ENCODE data around the gene NINL.
"Not testable (repeated sequence)": the region's sequence is repeated elsewhere in the genome, so short reads cannot be mapped to it uniquely, and the experiment has no call there.

The NINL gene

DNA sequence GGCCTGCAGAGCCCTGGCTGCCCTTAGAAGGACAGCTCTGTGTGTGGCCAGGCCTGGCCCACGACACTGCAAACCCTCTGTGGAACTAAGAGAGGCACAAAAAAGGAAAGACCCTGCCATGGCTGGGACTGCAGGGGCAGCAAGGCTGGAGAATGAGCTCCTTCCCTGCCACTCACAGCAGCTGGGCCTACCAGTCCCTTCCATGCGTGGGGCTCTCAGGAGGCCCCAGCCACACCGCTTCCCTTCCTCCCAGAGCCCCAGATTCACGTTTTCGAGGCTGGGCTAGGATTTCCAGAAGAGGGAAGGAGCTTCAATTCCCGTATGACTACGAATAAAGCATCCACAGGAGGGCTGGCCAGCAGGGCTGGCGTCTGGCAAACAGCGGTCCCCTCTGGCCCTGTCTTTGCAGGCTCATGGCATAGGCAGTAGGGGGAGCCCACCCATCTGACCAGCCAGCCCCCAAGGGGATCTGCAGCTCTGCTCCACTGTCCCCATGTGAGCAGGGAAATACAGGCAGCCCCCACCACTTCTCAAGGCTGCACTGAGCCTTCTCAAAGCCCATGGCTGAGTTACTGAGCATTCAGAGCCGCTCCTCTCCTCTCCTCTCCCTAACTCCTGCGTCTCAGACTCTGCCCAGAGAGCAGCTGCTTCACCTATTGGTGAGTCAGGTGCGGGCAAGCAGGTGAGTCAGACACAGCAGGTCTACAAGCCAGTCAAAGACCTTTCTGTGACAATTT lies 53.1 kb downstream of the NINL start:
- DNase-seq = no peak

DNA sequence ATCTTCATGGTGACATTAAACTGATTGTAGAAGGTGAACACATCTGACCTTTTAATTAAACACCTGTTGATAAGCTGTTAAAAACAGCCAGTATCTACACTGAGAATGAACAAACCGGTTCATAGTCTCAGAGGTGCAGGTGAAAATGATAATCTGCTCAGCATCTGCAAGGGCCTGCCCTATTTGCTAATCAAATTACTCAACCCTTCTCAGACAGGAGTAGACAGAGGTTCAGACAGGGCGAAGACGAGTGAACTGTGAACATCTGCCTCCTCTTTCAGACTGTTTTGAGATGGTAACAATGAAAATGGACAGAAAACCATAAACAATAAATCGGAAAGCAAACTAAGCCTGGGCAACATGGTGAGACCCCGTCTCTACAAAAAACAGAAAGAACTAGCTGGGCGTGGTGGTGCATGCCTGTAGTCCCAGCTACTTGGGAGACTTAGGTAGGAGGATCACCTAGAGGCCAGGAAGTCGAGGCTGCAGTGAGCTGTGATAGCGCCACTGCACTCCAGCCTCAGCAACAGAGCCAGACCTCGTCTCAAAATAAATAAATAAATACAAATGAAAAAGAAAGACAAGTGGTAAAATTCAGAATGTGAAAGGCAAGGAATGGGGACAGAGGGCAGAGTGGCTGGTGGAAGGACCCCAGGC lies 55.9 kb downstream of the NINL start:
- no peak for DNase-seq

GRCh38 chr20:25527949-25528348 lies 57.4 kb downstream of the NINL start:
- no peak for DNase-seq

DNA sequence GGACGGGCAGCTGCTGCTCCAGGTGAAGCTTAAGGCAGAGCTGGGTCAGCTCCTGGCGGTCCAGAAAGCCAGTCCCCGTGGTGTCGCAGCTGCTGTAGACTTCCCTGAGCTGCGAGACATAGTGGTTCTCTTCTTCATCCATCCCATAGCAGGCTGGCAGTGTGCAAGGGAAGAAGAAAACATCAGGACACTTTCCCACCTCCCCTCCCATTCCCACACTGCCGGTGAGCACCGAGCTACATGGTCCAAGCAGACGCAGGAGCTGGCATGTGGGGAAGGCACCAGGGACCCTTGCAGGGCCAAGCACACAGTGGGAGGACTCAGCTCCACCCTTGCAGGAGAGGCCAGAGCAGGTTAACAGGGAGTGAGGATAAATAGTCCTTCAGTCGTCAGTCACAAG lies 58.9 kb downstream of the NINL start:
- no peak for DNase-seq

GRCh38 chr20:25525867-25526266 lies 59.5 kb downstream of the NINL start:
- DNase-seq = no peak

GRCh38 chr20:25525295-25525694 lies 60.0 kb downstream of the NINL start:
- DNase-seq = no peak

GRCh38 chr20:25521382-25521781 lies 63.9 kb downstream of the NINL start:
- no peak for DNase-seq

- no peak for DNase-seq
Observed at GRCh38 chr20:25517124-25517523, 68.2 kb downstream of the NINL start.

GRCh38 chr20:25514747-25515340 lies 70.5 kb downstream of the NINL start:
- DNase-seq = no peak

DNA sequence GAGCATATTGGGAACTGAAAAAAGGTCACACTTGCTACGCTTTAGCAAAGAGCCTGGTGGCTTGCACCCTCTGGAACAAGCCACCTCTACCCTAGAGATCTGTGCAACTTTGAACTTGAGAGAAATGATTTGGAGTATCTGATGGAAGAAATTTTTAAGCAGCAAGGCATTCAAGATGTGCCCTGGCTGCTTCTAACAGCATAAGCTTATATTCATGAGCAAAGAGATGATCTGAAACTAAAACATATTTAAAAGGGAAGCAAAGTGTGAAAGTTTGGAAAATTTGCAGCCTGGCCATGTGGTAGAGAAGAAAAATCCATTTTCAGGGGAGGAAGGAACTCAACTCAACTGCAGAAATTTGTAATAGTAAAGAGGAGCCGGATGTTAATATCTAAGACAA lies 71.1 kb downstream of the NINL start:
- DNase-seq = no peak

DNA sequence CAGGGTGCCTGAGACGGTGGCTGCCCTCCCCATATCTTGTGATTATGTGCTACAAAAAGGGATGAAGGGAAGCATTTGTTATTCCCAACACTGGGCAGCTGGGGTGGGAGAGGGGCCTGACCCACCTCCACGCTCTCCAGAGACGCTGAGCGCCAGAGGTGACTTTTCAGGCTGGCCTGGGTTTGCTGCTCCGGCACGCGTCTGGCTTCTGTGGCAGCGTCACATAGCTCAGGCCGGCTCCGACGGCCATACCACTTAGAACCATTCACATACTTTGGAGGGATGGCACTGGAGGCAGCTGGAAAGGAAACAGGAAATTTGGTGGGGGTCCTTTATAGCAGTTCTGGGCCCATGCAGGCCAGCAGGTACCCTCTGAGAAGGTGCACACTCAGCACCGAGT lies 72.6 kb downstream of the NINL start:
- no peak for DNase-seq

DNA sequence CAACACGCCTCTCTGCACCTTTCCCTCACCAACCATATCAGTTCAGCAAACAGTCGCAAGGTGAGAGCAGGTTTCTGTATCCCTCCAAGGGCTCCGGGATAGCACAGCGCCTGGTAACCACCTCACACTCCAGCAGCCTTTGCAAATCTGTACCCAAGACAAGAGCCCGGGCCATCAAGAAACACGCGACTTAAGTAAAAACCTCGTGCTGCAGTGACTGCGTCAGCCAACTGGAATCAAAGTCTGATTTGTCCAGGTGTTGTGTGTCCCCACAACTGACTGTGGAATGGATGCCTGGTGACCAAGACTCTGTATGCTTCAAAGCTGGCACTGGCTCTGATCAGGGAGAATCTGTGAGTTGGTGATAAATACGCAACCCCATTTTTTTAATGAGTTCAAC lies 74.1 kb downstream of the NINL start:
- DNase-seq = no peak

DNA sequence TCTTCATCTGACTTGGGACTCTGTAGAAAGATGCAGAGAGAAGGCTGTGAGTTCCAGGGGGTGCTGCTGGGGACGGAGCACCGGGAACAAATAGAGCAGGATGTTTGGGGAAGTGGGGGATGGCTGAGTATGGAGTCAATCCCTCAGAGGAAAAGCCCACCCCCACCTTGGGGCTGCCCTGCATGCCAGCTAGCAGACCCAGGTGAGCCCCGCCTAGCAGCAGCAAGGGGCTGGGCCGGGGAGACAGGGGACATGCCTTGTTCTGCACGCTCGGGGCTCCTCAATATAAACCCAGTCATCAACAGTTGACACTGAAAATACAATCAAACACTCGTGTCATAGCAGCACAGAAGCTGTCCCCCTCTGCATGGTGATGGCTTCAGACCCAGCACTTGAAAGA lies 74.6 kb downstream of the NINL start:
- DNase-seq = no peak

DNA sequence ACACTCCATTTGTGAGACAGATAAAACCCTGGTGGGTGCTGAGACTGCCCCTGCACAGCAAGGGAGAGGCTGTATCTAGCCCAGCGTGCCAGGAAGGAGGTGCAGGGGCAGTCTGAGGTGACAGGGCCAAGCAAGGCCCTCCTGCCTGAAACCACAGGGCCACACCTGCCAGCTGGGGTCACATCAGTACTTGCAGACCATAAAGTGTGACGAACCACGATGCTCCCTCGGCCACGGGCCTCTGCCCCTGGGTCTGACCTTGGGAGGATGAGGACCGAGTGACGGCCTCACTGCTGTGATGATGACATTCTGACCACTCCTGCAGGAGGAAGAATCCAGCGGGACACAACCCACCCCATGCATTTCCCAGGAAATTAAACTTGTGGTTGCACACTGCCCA lies 75.1 kb downstream of the NINL start:
- no peak for DNase-seq

GRCh38 chr20:25509084-25509483 lies 76.2 kb downstream of the NINL start:
- DNase-seq = no peak

DNA sequence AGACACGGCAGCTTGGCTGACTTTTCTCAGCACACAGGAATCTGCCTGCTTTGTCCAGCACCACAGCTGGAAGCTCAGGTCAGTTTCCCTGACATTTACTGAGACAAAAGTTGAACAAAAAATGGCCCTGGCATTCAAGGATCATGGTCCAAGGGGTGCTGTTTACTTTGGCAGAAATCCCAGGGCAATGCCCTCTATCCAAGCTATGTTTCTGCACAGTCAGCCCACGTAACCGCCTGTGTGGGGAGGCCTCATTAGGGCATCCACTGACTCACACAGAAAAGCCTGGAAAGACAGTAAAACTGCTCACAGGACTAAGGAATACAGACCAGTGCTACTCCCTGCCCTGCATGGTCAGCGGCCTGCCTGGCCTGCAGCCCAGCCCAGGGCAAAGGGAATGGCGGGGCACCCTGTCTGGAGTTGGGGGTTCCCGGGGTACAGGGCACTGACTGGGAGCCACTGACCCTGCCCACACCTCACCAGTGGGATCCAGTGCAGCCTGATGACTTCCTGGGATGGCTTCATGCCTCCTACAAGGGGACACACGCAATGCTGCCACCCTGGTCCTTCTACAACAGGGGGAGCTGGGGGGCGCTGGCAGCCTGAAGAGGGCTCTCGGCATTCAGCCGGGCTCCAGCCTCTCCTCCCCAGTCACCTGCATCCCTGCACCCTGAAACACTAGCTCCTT lies 77.1 kb downstream of the NINL start:
- DNase-seq = no peak

DNA sequence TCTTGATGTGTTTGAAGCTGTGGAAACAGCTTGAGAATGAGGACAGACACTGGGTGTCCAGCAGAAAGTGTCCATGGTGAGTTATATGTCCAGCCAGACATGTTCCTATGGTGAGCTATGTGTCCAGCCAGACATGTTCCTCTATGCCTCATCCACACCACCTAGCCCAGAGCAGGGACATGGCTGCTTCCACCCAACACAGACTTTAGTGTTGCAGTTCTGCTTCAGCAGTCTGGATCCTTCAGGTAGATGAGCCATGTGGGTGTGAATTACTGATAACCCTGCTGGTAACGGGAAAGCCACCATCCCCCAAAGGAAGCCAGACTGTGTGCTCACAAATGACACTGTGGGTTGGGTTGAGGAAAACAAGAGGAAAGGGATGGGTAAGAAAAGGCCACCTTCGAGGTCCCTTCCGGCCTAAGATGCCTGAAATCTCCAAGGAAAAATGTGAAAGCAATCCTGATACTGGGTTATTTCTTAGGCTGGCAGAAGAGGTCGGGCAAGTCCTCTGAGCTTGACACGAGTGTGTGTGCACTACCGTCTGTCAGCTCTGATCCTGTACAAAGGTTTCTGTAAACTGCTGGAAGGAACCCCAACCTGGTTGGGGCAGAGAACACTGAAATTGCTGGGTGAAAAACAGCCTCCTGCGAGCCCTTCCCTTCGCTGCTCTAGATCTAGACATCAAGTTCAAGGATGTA lies 77.8 kb downstream of the NINL start:
- DNase-seq = no peak

- DNase-seq = no peak
Observed at GRCh38 chr20:25504366-25505135, 80.8 kb downstream of the NINL start.

DNA sequence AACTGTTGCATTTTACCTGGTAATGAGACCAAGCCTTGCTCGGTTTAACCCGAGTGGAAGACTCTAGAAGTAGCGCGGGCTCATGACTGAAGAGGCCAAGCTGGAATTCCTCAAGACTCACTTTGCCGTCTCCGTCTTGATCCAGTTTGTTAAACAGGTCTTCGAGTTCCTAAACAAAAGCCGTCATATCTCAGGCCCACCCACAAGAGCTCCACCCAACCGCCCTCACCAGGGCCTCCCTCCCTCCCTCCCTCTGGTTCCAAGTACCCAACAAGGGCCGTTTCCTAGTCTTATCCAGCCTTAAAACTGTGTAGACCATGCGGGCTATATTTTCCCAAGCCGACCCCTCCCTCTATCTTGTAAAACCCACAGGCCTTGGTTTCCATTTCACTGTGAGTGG lies 81.4 kb downstream of the NINL start:
- no peak for DNase-seq

GRCh38 chr20:25503051-25503639 lies 82.2 kb downstream of the NINL start:
- not testable (repeated sequence) for DNase-seq

DNA sequence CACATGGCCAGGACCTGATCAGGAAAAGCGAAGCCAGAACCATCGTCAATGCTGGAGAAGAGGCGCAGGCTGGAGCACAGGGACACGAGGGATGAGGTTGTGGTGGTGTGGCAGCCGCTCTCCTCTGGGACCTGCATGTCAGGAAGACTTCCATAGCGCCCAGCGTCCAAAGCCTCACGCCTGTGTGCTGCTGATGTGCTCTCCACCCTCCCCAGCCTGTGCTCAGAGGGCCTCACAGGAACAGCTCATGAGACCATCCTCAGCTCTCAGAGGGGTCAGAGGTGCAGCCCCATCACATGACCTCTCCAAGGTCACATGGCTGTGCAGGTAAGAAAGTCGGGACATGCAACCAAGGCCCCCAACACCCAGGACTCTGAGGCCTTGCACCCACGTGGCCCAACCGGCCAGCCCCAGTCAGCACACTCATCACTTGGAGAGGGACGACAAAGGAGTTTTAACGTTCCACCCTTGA lies 84.4 kb downstream of the NINL start:
- no peak for DNase-seq
